Stimulated activated CD4-positive, alpha-beta T cell treated with anti-CD3 and anti-CD28 coated beads, TNF-alpha, amount 100 ng/mL, for 48 hours (primary cell): ENCODE data around the gene MYL6.
"Not testable (repeated sequence)": the region's sequence is repeated elsewhere in the genome, so short reads cannot be mapped to it uniquely, and the experiment has no call there.

Source experiments
- DNase-seq, 3 donors: peaks; one replicate each; pipeline ENCODE4 v3.0.0-alpha.2; 2020; ENCODE audit warnings: low read depth in 3 of 3

MYL6 gene

DNA sequence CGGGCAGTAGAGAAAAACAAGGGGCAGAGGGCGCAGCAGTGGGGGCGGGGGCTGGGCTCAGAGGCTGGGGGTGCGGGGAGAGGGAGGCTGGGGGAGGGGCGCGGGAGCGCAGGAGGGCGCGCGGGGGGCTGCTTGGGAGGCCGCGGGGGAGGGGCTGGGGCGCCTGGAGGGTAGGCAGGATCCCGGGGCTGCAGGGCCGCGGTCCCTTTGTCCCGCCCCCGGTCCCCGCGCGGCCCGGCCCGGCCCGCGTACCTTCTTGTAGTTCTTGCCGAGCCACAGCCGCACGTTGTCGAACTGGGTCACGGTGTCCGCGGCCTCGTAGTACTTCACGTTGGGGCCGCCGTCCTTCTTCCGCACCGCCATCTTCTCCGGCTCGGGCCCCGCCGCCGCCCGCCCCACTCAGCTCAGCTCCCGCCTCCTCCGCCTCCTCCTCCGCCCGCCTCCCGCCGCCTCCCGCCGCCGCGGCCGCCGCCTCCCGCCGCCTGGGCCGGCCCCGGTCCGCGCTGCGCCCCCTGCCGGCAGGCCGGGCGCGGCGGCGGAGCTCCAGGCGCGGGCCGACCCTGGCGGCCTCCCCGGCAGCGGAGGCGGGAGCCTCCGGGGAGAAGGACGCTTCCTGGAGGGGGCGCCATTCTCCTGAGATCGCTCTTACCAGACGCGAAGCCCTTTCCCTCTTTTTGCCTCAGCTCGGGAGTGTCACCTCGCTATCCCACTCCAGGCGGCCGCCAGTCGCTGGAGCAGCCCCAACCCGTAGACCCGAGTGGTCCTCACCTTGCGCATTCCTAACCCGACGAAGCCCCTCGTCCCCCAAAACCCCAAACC is 31.1 kb downstream of the MYL6 start, which contains the start of gene SMARCC2:
Gene SMARCC2, minus strand, starts transcription at position 385 of the 819 bp plus-strand sequence. Its CDS starts 22 bp downstream, at position 363.
- DNase-seq = peak; percentile 73 to 80 (median 74)

- peak; percentile 68 to 85 (median 83) for DNase-seq
Observed at GRCh38 chr12:56189918-56190694, 31.9 kb downstream of the MYL6 start.

GRCh38 chr12:56190695-56191155 is 32.6 kb downstream of the MYL6 start:
- DNase-seq = no peak

DNA sequence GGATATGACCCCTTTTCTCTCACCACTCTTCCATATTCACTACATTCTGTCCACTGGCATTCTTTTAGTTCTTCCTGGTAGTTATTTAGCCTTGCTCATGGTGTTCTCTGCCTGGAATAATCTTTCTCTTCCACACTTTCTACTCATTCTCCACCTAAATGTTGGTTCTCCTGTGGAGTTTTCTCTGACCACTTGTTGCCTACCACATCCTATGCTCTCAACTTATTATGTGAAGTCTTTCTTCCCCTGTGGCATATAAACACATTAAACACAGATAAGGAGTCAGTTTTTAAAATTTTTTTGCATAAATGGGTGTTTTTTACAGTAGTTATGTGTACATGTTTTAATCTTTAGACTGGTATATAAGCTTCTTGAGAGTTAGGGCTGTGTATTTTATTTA is 34.4 kb downstream of the MYL6 start:
- DNase-seq = no peak

- DNase-seq = peak; percentile 36 to 81 (median 64)
Observed at GRCh38 chr12:56193025-56193578, 34.9 kb downstream of the MYL6 start.

DNA sequence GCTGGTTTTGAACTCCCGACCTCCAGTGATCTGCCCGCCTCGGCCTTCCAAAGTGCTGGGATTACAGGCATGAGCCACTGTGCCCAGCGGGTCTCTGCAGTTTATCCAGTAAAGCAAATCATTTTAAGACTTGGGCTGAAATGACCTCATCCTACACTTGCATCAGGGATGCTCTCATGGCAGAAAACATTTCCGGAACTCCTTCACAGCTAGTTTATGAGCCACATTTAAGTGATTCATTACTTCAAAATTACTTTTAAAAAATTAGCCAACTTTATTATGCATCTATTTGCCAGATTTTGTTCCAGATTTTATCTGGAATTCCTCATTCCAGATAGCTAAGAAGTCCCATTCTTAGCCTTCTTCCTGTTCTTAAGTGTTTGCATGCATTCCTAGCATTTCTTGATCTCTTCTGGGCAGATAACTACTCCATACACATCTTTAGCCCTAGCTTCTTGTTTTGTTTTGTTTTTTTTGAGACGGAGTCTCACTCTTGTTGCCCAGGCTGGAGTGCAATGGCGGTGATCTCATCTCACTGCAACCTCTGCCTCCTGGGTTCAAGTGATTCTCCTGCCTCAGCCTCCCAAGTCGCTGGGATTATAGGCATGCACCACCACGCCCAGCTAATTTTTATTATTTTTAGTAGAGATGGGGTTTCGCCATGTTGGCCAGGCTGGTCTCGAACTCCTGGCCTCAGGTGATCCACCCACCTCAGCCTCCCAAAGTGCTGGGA is 38.8 kb downstream of the MYL6 start:
- DNase-seq = not testable (repeated sequence)

DNA sequence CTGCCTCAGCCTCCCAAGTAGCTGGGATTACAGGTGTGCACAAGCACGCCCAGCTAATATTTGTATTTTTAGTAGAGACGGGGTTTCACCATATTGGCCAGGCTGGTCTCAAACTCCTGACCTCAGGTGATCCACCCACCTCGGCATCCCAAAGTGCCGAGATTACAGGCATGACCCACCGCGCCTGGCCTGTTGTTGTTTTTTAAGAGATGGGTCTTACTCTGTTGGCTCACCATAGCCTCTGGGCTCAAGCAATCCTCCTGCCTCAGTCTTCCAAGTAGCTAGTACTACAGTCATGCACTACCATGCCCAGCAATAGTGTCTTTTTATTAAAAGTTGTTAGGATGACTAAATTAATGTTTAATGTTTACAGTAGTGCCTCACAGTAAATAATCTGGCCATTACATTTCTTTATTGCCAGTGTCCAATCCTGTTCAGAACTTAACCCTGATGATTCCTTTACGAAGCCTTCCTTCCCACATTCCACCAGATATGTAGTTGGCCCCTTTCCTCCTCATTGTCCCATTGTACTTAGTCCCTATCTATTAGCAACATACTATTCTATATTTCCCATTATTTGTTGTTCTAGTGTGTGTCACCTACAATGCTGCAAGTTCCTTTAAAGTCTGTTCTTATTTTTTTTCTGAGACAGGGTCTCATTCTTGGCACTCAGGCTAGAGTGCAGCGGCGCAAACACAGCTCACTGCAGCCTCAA is 39.9 kb downstream of the MYL6 start:
- no peak for DNase-seq

- no peak for DNase-seq
Observed at GRCh38 chr12:56198836-56199235, 40.7 kb downstream of the MYL6 start.

DNA sequence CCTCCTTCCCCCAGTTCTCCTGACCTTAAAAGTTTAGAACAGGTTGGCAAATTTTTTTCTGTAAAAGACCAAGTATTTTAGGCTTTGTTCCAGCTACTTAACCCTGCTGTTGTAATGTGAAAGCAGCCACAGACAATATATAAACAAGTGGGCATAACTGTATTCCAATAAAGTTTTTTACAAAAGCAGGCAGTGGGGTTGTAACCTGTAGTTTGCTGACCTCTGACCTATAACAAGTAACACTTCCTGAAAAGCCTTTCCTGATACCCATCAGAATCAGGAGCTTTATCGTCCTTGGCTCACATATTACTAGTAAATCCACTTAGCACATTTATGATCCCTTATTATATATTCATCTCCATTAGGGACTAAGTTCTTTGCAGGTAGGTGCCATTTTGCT is 44.2 kb downstream of the MYL6 start:
- DNase-seq = no peak

DNA sequence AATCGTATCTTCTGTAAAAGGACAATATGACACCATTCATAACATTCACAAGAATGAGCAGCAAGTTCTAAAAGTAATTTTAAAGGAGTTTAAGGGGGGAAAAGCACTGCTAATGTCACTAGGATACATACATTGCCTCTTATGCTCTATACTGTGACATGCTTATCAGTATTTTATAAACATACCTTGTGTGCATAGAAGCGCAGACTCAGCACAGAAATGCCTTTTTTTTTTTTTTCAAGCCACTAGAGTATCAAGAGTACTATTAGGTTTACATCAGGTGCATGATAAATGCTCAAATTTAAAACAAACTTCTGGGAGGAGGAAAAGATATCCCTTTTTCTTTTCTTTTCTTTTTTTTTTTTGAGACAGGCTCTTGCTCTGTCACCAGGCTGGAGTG is 44.7 kb downstream of the MYL6 start:
- DNase-seq = no peak

DNA sequence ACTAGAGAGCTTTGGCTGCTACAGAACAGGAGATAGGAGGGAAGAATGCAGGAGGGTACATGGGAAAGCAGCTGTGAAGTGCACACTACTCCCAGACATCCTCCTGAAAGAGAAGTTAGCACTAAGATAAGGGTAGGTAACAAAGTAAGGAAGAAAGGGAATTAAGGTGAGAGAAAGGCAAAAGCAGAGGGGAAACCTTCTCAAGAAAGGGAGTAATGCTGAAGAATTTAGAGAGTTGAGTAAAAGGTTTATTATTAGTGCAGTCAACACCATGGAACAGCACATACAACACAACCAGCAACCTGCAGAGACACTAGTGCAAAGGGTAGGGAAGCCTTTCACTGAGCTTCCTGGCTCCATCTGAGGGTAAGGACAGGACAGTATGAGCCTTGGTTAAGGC is 46.1 kb downstream of the MYL6 start:
- DNase-seq = no peak

DNA sequence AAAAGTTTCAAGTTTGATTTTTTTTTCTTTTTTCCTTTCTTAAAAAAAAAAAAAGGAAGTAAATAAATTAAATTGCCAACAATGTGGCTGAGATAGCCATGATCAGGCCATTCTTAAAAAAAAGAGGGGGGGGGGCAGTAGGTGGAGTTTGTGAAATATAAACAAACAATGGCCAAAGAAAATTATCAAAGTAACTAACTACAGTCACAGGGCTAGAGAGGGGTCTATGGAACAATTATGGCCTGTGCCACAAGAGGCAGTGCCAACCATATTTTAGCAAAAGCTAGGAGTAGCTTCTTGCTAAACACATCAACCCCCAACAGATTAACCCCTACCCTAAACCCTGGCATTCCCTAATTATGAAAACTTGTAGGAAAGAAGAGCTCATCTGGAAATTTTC is 47.3 kb downstream of the MYL6 start:
- DNase-seq = no peak

DNA sequence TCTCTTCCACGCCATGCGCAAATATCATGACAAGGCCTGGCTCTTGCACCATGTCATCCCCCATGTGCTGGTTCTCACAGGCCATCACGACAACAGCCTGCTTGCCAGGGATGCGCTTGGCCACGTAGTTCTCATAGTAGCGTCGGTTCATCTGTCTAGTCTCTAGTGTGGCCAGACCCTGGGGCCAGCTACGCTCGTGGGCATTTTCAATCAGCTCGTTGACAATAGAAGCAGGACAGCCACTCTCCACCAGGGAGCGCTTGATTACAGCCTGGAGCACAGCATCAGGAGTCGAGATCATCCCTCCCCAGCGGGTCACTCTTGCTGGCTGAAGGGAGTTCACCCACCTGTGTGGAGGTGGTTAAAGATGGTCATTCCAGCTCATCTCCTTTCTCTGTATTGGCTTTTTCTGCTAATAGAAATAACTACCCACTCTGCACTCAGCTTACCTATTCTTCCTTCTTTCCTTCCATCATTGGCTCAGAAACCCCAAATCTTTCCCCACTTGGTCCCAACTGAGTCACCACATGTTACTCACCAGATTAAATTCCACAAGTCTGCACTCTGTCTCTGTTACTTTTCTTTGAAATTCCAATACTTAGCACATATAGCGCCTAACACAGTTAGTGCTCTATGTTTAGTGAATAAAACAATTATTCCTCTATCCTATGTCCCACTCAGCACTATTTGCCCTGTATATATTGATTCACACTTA is 48.5 kb downstream of the MYL6 start:
- no peak for DNase-seq

DNA sequence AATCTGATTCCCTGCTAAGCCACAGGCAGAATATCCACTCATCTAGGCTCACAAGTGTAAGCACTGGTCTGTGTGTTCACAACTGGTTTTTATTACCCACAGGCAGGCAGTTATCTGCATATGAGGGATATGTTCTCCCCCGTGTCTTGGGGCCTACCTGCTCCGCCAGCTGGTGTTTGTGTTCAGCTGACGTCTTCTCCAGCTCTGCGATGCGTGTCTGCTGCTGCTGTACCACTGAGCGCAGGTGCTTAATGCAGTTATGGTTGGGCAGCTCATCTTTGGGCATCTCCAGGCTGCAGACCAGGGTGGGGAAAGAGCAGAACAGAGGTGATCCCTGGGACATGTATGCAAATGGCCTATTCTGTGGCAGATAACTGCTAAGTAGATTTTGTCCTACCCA is 49.8 kb downstream of the MYL6 start:
- DNase-seq = no peak
